HepG2 (cell line): ENCODE measurements around the gene SLC1A5. TPM values are rescaled to one million over a fixed set of nuclear protein-coding genes. Genes with fewer than 3 reads are reported as not detected.

ENCODE experiments used
- ARID4A ChIP-seq: sonication (generic); formaldehyde crosslinking; IDR thresholded peaks from 2 replicates; pipeline ENCODE4 v1.5.0; 2020; ENCODE audit warnings: mild to moderate bottlenecking, missing genetic modification reagents, borderline replicate concordance
- CCDC6 ChIP-seq: sonication (generic); formaldehyde crosslinking; IDR thresholded peaks from 2 replicates; pipeline ENCODE4 v1.8.1; 2022; ENCODE audit warnings: mild to moderate bottlenecking, missing genetic modification reagents, moderate library complexity
- CEBPG ChIP-seq: IDR thresholded peaks from 2 replicates; pipeline ENCODE4 v1.6.1; 2016
- CEBPZ ChIP-seq: IDR thresholded peaks from 2 replicates; pipeline ENCODE4 v1.6.1; 2012; ENCODE audit warnings: low read length, improper control_type of control experiment
- CTCF ChIP-seq: sonication (generic); formaldehyde crosslinking; IDR thresholded peaks from 2 replicates; pipeline ENCODE4 v1.5.0; 2020; ENCODE audit warnings: mild to moderate bottlenecking, missing genetic modification reagents, moderate library complexity
- GATAD2A ChIP-seq: IDR thresholded peaks from 2 replicates; pipeline ENCODE4 v1.6.1; 2016
- HNRNPK ChIP-seq: fragments of 200-400 bp; formaldehyde crosslinking; IDR thresholded peaks from 2 replicates; pipeline ENCODE4 v1.6.1; 2018; ENCODE audit warnings: low read length, low read depth, moderate library complexity, mild to moderate bottlenecking; ENCODE audit not compliant: poor library complexity, severe bottlenecking
- IRF9 ChIP-seq: sonication (generic); formaldehyde crosslinking; IDR thresholded peaks from 2 replicates; pipeline ENCODE4 v1.8.0; 2022; ENCODE audit warnings: missing genetic modification reagents, mild to moderate bottlenecking, borderline replicate concordance
- MTF2 ChIP-seq: sonication (generic); formaldehyde crosslinking; IDR thresholded peaks from 2 replicates; pipeline ENCODE4 v1.5.0; 2020; ENCODE audit warnings: missing genetic modification reagents, borderline replicate concordance
- PHF8 ChIP-seq: sonication (generic); formaldehyde crosslinking; IDR thresholded peaks from 2 replicates; pipeline ENCODE4 v1.5.0; 2020; ENCODE audit warnings: missing genetic modification reagents
- SETDB1 ChIP-seq: sonication (generic); formaldehyde crosslinking; IDR thresholded peaks from 2 replicates; pipeline ENCODE4 v1.5.1; 2020; ENCODE audit warnings: missing genetic modification reagents, mild to moderate bottlenecking, borderline replicate concordance
- ZC3H13 ChIP-seq: sonication (generic); formaldehyde crosslinking; IDR thresholded peaks from 2 replicates; pipeline ENCODE4 v1.8.1; 2023; ENCODE audit warnings: mild to moderate bottlenecking, missing genetic modification reagents, moderate library complexity
- ZNF124 ChIP-seq: sonication (generic); formaldehyde crosslinking; IDR thresholded peaks from 2 replicates; pipeline ENCODE4 v1.4.0; 2020; ENCODE audit warnings: missing genetic modification reagents
- ZNF264 ChIP-seq: sonication (generic); formaldehyde crosslinking; IDR thresholded peaks from 2 replicates; pipeline ENCODE4 v1.4.0; 2020; ENCODE audit warnings: missing genetic modification reagents
- ZNF710 ChIP-seq: sonication (generic); formaldehyde crosslinking; IDR thresholded peaks from 2 replicates; pipeline ENCODE4 v1.5.0; 2020; ENCODE audit warnings: mild to moderate bottlenecking, missing genetic modification reagents, borderline replicate concordance
- ZNF724P ChIP-seq: sonication (generic); formaldehyde crosslinking; IDR thresholded peaks from 2 replicates; pipeline ENCODE4 v1.8.0; 2022; ENCODE audit warnings: missing genetic modification reagents, borderline replicate concordance
- polyA plus RNA-seq, 8 experiments: library from polyadenylated mRNA; depleted of rRNA in 3 of 8; stranded (reverse) in 7 of 8; unstranded in 1 of 8; fragments of >200 nt; fragmentation: Illumina TruSeq in 4 of 8; extraction: Trizol in 4 of 8; gene quantifications; 2 replicates each; pipeline versions ENCODE4 v1.2.1 to v1.2.3, GENCODE V29; 2011 to 2016; ENCODE audit warnings: low read depth in 4 of 8, missing spikeins in 1 of 8, mixed read lengths in 1 of 8; ENCODE audit not compliant: insufficient read depth in 1 of 8
- total RNA-seq, 5 experiments: library from RNA; depleted of rRNA; stranded (reverse); fragments of >200 nt; fragmentation: Illumina TruSeq; extraction: Trizol; gene quantifications; 2 replicates each; pipeline ENCODE4 v1.2.3, GENCODE V29; 2016; ENCODE audit warnings: low read depth in 1 of 5

The SLC1A5 gene
- total and polyA plus RNA-seq, 2 of the 13 experiments (the other 11 are each of a cell fraction or from before 2014, with no cell fraction given), result 120 to 159 TPM

GRCh38 chr19:46784262-46785053, 3.9 kb downstream of the SLC1A5 start (continued):
- TF ChIP-seq CEBPG (CRISPR knock-in tag) (peak; percentile 100), ARID4A (CRISPR knock-in tag) (peak; percentile 58; the same call in 1 of the 2 replicates), CCDC6 (CRISPR knock-in tag) (peak; percentile 85), ZNF710 (CRISPR knock-in tag) (peak; percentile 60; the same call in 1 of the 2 replicates), HNRNPK (peak; percentile 22), ZNF724P (CRISPR knock-in tag) (no peak), GATAD2A (peak; percentile 78), ZNF124 (CRISPR knock-in tag) (no peak), SETDB1 (no peak), CEBPZ (no peak), PHF8 (CRISPR knock-in tag) (peak; percentile 48; the same call in 1 of the 2 replicates), CTCF (CRISPR knock-in tag) (peak; percentile 62), ZC3H13 (CRISPR knock-in tag) (peak; percentile 96), IRF9 (CRISPR knock-in tag) (0 out of 2 replicates have a peak, but pooled peaks have one; percentile 56), ZNF264 (CRISPR knock-in tag) (no peak), MTF2 (CRISPR knock-in tag) (0 out of 2 replicates have a peak, but pooled peaks have one; percentile 35)
